Measurements from ENCODE around the gene MTCH1.

DNA sequence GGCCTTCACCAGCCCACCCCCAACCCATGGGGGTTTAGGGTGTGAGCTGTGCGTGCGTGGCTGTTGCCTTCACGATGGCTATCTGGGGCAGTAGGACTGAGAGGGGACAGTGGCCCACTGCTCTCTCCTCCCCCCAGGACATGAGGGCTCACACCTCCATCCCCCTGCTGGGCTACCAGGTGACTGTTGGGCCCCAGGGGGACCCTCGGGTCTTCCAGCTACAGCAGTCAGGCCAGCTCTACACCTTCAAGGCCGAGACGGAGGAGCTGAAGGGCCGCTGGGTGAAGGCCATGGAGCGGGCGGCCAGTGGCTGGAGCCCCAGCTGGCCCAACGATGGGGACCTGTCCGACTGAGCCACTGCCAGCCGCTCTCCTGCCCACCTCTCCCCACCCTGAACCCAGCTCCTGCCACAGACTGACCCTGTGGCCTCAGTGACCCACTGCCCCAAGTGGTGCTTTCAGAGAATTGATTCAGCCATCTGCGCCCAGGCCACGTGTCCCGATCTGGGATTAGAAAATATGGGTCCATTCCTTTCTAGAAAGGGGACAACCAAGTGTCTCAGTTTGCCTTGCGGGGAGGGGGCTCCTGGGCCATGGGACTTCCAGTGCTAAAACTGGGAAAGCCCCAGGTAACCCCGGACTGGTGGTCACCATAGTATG, 41.9 kb upstream of the MTCH1 start:
- TF ChIP-seq TAF1 (IDR thresholded peaks at IDR 0.05; ENCODE audit: low read depth) (no peak), YY1 (IDR thresholded peaks at IDR 0.05; ENCODE audit: low read depth) (no peak), ZBTB7A (IDR thresholded peaks at IDR 0.05; ENCODE audit: low read depth) (no peak)
- TF ChIP-seq, protein P1, sequence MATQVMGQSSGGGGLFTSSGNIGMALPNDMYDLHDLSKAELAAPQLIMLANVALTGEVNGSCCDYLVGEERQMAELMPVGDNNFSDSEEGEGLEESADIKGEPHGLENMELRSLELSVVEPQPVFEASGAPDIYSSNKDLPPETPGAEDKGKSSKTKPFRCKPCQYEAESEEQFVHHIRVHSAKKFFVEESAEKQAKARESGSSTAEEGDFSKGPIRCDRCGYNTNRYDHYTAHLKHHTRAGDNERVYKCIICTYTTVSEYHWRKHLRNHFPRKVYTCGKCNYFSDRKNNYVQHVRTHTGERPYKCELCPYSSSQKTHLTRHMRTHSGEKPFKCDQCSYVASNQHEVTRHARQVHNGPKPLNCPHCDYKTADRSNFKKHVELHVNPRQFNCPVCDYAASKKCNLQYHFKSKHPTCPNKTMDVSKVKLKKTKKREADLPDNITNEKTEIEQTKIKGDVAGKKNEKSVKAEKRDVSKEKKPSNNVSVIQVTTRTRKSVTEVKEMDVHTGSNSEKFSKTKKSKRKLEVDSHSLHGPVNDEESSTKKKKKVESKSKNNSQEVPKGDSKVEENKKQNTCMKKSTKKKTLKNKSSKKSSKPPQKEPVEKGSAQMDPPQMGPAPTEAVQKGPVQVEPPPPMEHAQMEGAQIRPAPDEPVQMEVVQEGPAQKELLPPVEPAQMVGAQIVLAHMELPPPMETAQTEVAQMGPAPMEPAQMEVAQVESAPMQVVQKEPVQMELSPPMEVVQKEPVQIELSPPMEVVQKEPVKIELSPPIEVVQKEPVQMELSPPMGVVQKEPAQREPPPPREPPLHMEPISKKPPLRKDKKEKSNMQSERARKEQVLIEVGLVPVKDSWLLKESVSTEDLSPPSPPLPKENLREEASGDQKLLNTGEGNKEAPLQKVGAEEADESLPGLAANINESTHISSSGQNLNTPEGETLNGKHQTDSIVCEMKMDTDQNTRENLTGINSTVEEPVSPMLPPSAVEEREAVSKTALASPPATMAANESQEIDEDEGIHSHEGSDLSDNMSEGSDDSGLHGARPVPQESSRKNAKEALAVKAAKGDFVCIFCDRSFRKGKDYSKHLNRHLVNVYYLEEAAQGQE (IDR thresholded peaks at IDR 0.05; ENCODE audit: low read depth) = no peak
- TF ChIP-seq, protein P2, sequence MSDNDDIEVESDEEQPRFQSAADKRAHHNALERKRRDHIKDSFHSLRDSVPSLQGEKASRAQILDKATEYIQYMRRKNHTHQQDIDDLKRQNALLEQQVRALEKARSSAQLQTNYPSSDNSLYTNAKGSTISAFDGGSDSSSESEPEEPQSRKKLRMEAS (IDR thresholded peaks at IDR 0.05) = no peak
